Activated CD8-positive, alpha-beta memory T cell treated with anti-CD3 and anti-CD28 coated beads for 48 hours (primary cell): ENCODE data around the gene TMEM219.
"Not testable (repeated sequence)": the region's sequence is repeated elsewhere in the genome, so short reads cannot be mapped to it uniquely, and the experiment has no call there.

ENCODE experiments used
- DNase-seq, 3 experiments: peaks; one replicate each; pipeline ENCODE4 v3.0.0-alpha.2; 2020; ENCODE audit warnings: low read depth in 2 of 3, low spot score in 2 of 3

TMEM219 gene

DNA sequence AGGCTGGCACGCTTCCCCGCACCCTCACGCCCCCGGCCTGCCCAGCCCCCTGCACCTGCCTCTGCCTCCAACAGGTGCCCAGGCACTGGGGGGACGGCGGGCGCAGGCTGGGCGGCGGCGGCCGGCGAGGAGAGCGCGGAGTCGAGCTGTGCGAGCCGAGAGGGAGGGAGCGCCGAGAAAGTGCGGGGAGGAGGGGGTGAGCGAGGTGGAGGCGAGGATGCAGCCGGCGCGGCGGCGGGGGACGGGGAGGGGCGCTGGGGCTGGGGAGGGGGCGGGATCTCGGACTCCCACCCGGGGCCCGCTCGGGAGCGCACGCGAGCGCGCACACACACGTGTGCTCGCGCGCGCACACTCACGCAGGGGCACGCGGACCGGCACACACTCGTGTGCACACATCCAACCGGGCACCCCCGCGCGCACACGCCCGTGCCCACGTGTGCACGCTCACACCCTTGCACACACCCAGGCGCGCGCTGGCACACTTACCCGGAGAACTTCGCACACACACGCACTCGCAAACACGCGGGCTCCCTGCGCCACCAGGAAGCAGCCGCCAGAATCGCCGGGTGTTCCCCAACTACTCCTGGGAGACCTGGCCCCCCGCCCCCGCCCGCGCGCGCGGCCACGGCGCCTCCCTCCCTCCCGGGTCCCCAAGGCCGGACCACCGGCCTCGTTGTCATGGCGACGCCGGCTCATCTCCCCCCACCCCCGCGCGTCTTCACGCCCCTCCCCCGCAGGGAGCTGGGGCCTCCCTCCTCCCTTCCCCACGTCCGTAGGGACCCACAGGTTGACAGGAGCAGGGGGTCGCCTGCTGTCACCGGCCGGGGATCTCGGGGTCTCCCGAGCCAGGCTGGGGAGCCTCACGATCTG lies 49.2 kb downstream of the TMEM219 start, which contains the start of gene DOC2A:
Gene DOC2A (minus strand): TSS at position 184 of the 870 bp plus-strand sequence. CDS start 805 bp downstream, outside the sequence.
- no peak for DNase-seq

DNA sequence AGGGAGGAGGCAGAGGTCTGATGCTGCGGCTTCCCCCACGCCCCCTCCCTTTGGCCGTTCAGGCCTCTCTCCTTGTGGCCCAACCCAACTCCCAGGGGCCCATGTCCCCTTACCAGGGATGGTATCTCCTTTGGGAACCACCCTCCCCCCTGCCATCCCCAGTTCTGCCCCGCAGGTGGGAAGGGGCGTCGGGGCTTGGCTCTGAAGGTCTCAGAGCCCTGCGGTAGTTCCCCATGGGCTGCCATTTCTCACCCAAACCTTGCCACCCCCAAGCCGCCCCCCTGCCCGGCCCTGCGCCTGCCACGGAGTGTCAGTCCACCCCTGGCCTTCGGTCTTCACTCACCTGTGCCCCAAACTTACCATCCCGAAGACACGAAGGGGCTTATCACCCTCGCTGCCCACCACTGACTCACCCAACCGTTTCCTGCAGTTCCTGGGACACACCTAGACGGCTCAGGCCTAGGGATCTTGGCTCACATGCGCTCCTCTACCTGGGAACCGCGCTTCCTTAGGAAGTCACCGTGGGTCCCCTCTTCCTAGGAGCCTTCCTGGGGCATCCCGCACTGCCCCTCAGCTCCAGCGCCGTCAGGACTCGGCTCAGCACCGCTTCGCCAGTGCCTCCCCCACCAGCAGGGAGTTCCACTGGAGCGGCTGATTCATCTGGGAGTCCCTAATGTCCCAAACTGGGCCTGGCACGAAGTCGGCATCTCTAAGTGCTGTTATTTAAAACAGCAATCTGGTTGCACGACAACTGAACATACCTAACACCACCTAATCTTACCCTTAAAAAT lies 50.0 kb downstream of the TMEM219 start:
- DNase-seq = no peak

DNA sequence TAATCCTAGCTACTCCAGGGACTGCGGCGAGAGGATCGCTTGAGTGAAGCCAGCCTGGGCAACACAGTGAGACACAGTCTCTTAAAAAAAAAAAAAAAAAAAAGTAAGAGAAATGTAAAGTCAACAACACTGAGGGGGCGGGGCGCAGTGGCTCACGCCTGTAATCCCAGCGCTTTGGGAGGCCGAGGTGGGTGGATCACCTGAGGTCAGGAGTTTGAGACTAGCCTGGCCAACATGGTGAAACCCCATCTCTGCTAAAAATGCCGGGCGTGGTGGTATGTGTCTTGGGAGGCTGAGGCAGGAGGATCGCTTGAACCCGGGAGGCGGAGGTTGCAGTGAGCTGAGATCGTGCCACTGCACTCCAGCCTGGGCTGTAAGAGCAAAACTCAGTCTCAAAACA lies 50.7 kb downstream of the TMEM219 start:
- DNase-seq = not testable (repeated sequence)

DNA sequence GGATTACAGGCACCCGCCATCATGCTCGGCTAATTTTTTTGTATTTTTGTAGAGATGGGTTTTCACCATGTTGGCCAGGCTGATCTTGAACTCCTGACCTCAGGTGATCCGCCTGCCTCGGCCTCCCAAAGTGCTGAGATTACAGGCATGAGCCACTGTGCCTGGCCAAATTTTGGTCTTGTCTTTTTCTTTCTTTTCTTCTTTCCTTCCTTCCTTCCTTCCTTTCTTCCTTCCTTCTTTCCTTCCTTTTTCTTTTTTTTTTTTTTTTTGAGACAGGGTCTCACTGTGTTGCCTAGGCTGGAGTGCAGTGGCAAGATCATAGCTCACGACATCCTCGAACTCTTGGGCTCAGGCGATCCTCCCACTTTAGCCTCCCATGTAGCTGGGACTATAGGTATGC lies 53.6 kb downstream of the TMEM219 start:
- not testable (repeated sequence) for DNase-seq

DNA sequence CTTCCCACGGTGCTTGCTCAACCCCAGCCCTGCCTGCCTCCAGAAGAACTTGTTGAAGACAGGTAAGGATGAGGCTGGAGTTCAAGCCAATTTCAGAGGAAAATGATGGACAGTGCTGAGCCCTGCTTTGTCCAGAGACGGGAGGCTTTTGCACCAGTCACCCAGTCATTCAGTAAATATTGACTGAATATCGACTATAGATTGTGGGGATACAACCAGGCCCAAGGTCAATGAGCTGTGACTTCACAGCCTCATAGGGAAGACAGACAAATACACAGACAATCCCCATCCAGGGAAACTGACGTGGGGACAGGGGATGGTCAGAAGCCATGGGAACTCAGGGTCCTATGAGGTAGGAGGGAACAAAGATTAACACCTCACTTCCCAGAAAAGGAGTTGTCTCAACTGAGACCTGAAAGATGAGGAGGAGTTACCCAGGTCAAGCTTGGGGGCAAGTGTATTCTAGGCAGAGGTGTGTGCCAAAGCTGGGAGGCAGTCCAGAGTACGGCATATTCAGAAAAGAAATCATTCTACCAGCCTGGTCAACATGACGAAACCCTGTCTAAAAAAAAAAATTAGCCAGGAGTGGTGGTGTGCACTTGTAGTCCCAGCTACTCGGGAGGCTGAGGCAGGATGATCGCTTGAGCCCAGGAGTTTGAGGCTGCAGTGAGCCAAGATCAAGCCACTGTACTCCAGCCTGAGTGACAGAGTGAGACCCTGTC lies 54.8 kb downstream of the TMEM219 start:
- DNase-seq = no peak

DNA sequence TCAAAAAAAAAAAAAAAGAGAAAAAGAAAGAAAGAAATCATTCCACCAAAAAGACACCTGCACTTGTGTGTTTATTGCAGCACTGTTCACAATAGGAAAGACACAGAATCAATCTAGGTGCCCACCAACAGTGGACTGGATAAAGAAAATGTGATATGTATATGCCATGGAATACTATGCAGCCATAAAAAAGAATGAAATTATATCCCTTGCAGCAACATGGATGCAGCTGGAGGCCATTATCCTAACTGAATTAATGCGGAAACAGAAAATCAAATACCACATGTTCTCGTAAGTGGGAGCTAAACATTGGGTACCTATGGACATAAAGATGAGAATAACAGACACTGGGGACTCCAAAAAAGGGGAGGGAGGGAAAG lies 55.4 kb downstream of the TMEM219 start:
- no peak for DNase-seq

DNA sequence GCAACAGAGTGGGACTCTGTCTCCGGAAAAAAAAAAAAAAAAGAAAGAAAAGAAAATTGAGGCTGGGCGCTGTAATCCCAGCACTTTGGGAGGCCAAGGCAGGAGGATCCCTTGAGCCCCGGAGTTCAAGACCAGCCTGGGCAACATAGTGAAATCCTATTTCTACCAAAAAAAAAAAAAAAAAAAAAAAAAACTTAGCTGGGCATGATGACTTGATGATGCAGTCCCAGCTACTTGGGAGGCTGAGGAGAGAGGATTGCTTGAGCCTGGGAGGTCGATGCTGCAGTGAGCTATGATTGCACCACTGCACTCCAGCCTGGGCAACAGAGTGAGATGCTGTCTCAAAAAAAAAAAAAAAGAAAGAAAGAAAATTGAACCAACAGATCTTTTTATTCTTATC lies 56.1 kb downstream of the TMEM219 start:
- DNase-seq = not testable (repeated sequence)

DNA sequence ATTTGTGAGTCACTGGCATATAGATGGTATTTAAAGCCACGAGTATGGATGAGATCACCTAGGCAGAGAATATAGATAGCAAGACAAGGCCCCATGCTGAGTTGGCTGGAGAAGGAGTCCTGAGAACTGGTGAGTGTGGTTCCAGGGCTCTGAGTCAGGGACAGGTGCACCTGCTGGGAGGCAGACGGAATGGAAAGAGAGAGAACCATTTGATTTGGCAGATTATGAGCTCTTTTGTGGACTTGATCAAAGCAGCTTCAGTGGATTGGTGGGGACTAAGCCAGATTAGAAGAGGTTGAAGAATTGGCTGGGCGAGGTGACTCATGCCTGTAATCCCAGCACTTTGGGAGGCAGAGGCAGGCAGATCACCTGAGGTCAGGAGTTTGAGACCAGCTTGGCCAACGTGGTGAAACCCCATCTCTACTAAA lies 56.9 kb downstream of the TMEM219 start:
- no peak for DNase-seq
